ENCODE measurements around the gene JPH3. TPM values are rescaled to one million over a fixed set of nuclear protein-coding genes. Genes with fewer than 3 reads are reported as not detected.

The JPH3 gene
- not detected for total RNA-seq
- under 1 TPM in 1 of 3 donors, not detected in 2; 0.03 TPM for polyA plus RNA-seq
- long read RNA-seq, donor 1 = 0 reads
- long read RNA-seq, donor 2 = 0 reads

DNA sequence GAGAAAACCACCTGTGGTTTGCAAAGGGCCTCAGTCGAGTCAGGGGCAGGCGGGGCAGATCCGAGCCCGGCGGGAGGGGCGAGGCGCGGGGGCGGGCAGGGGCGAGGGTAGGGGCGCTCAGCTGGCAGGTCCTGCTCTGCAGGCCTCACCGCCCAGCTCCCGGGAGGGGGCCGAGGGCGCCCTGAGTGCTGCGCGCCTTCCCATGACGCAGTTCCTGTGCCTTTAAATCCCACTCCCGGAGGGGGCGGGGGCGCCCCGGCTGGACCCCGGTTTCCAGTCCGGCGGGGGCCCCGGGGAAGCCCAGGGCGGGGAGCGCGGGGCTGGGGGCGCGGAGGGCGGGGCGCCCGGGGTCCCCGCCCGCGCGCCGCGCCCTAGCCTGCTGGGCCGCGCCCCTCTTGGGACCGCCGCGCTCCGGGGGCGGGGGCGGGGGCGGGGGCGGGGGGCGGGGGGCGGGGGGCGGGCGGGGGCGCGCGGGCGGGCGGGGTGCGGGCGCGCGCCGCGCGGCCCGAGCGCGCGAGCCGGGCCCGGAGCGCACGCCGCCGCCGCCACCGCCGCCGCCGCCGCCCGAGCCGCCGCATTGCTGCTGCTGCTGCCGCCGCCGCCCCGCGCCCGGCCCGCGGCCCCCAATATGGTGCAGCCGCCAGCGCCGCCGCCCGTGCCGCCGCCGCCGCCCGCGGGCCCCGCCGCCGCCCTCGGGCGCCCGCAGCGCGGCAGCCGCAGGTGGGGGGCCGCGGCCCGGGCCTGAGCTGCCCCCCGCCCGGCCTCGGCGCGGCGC is at the start of gene JPH3:
JPH3 (plus strand) TSS at position 508 of the 775 bp plus-strand sequence. CDS start 639 bp downstream, outside the sequence.
- Histone ChIP-seq H3K36me3 (no peaks in the 10 kb centered on the region), H3K9me3 (peaks cover 0 to 11% (median 0%) of the 10 kb centered on the region in 8 donors), H3K27ac (no peak within 1 kb of the TSS), H3K27me3 (replicated peaks in 1 of 7) (peaks cover 4 to 88% (median 68%) of the 10 kb centered on the region in 7 donors), H3K4me1 (peaks cover 0 to 23% (median 16%) of the 10 kb centered on the region in 6 donors), H3K4me3 (peak within 1 kb of the TSS in 1 of 8 donors; percentile 52)
- TF ChIP-seq POLR2AphosphoS5 (IDR thresholded peaks at IDR 0.05) = no peak
- TF ChIP-seq, protein P1, sequence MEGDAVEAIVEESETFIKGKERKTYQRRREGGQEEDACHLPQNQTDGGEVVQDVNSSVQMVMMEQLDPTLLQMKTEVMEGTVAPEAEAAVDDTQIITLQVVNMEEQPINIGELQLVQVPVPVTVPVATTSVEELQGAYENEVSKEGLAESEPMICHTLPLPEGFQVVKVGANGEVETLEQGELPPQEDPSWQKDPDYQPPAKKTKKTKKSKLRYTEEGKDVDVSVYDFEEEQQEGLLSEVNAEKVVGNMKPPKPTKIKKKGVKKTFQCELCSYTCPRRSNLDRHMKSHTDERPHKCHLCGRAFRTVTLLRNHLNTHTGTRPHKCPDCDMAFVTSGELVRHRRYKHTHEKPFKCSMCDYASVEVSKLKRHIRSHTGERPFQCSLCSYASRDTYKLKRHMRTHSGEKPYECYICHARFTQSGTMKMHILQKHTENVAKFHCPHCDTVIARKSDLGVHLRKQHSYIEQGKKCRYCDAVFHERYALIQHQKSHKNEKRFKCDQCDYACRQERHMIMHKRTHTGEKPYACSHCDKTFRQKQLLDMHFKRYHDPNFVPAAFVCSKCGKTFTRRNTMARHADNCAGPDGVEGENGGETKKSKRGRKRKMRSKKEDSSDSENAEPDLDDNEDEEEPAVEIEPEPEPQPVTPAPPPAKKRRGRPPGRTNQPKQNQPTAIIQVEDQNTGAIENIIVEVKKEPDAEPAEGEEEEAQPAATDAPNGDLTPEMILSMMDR (IDR thresholded peaks at IDR 0.05 in 8 of 11, conservative IDR thresholded peaks at IDR 0.05 in 3 of 11) = no peak
- TF ChIP-seq POLR2A (IDR thresholded peaks at IDR 0.05) = no peak
- intact Hi-C loops (cut with DNase I; ENCODE audit: low total_unique reads) = no loop called here
- WGBS, 5 donors = 0 to 2% (median 1%) methylated on average over 16 to 110 of the region's 122 CpGs
- DNase-seq = no peak

DNA sequence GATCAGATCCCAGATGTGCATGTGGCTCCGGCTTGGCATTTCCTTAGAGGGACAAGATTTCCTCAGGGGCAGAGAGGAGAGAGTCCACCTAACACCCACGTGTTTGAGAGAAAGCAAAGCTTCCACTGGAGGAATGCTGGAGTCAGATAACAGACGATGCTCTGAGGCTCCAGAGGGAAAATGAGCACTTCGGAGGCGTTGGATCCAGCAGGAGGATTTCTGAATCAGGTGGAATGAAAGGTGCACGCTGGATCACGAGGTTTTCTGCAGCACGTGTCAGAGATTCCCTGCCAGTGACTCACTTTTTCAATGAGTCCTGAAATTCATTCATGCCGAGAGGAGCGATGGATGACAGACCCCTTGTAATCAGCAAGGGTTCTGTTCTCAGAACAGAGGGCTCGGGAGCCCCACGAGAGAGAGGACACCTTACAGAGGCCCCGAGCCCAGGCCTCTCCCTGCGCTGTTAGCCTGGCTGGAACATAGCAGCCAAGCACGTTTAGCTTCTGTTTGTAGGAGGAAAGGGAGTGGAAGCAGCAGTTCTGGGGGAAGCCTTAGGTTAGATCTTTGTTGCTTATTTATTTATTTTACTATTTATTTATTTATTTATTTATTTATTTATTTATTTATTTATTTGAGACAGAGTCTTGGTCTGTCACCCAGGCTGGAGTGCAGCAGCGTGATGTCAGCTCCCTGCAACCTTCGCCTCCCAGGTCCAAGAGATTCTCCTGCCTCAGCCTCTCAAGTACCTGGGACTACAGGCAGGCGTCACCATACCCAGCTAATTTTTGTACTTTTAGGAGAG is 49.3 kb upstream of the JPH3 start:
- H3K27me3 ChIP-seq (replicated peaks in 1 of 7) = peaks cover 0 to 25% (median 0%) of the 10 kb centered on the region in 7 donors
- WGBS, 5 donors = 80 to 90% (median 86%) methylated on average over 18 of the region's 18 CpGs
- DNase-seq = no peak
- intact Hi-C loops (cut with DNase I; ENCODE audit: low total_unique reads) = no loop called here
- no peaks in the 10 kb centered on the region for H3K9me3 ChIP-seq
- peaks cover 5 to 41% (median 23%) of the 10 kb centered on the region in 6 donors for H3K4me1 ChIP-seq
- H3K4me3 ChIP-seq = no peak overlapping the region
- no peak for TF ChIP-seq POLR2A (IDR thresholded peaks at IDR 0.05)
- TF ChIP-seq, protein P1 (IDR thresholded peaks at IDR 0.05 in 8 of 11, conservative IDR thresholded peaks at IDR 0.05 in 3 of 11) = no peak
- no peak for TF ChIP-seq POLR2AphosphoS5 (IDR thresholded peaks at IDR 0.05)
- no peaks in the 10 kb centered on the region for H3K36me3 ChIP-seq
- H3K27ac ChIP-seq = no peak overlapping the region

DNA sequence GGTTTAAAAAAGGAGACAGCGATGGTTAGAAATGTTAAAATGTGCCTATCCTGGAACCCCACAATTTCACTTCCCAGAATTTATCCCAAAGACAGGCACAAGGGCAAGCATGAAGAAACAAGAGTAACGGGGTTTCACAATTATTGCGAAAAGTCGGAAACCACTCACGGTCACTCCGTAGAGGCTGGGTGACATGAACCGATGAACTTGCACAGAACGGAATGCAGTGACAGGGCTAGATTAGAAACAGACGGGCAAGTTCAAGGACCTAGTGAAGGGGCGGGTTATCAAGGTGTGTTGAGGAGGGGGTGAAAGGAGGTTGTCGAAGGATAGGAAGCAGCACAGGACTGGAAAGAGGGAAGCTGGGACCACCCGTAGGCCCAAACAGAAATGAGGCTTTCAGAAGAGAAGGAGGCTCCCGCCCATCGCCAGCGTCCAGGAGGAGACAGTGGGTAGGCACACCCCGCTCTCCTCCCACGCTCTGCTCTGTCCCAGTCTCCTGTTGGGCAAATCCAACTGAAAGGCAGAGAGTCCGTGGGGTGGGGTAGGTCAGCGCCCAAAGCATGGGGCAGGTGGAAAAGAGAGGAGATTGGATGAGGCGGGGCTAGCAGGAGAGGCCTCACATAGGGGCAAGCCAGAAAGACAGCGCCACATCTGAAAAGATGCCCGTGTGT is 47.4 kb upstream of the JPH3 start:
- no peak for DNase-seq
- H3K4me3 ChIP-seq = no peak overlapping the region
- TF ChIP-seq POLR2AphosphoS5 (IDR thresholded peaks at IDR 0.05) = peak in 1 of 3 donors; percentile 10
- no peak for TF ChIP-seq POLR2A (IDR thresholded peaks at IDR 0.05)
- peaks cover 5 to 45% (median 26%) of the 10 kb centered on the region in 6 donors for H3K4me1 ChIP-seq
- H3K36me3 ChIP-seq = no peaks in the 10 kb centered on the region
- WGBS, 5 donors = 73 to 91% (median 80%) methylated on average over 22 of the region's 22 CpGs
- H3K27ac ChIP-seq = peak overlapping the region in 3 of 8 donors; percentile 39 to 58 (median 47)
- intact Hi-C loops (cut with DNase I; ENCODE audit: low total_unique reads) = no loop called here
- peaks cover 0 to 16% (median 0%) of the 10 kb centered on the region in 7 donors for H3K27me3 ChIP-seq (replicated peaks in 1 of 7)
- no peaks in the 10 kb centered on the region for H3K9me3 ChIP-seq

DNA sequence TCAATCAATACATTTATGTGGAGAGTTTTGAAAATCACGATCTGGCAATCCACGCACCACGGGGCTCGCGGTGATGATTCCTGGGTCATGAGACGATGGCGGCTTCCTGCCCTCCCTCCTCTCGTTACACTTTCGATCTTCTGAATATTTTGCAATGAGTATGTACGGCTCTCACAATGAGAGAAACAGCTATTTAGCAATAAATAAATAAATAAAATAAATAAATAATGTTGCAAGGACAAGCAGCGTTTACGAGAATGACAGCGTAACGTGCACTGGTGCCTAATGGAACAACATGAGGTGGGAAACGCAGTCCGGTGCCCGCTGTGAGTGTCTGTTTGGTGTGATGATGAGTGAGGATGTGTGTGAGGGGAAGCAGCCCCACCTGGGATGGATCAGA is 46.7 kb upstream of the JPH3 start:
- Histone ChIP-seq H3K4me1 (peaks cover 5 to 41% (median 19%) of the 10 kb centered on the region in 6 donors), H3K27ac (peak overlapping the region in 2 of 8 donors; percentile 47 to 83), H3K27me3 (replicated peaks in 1 of 7) (peaks cover 0 to 10% (median 0%) of the 10 kb centered on the region in 7 donors), H3K9me3 (peaks cover 0 to 4% (median 0%) of the 10 kb centered on the region in 8 donors), H3K4me3 (no peak overlapping the region), H3K36me3 (no peaks in the 10 kb centered on the region)
- DNase-seq = no peak
- intact Hi-C loops (cut with DNase I; ENCODE audit: low total_unique reads) = no loop called here
- 80 to 89% (median 87%) methylated on average over 17 of the region's 17 CpGs for WGBS, 5 donors
- TF ChIP-seq POLR2AphosphoS5 (IDR thresholded peaks at IDR 0.05) (no peak), POLR2A (IDR thresholded peaks at IDR 0.05) (no peak)
- TF ChIP-seq, protein P1 (IDR thresholded peaks at IDR 0.05 in 8 of 11, conservative IDR thresholded peaks at IDR 0.05 in 3 of 11) = no peak
